ENCODE data around the gene SRPK2.
"Not testable (repeated sequence)": the region's sequence is repeated elsewhere in the genome, so short reads cannot be mapped to it uniquely, and the experiment has no call there.

The SRPK2 gene

DNA sequence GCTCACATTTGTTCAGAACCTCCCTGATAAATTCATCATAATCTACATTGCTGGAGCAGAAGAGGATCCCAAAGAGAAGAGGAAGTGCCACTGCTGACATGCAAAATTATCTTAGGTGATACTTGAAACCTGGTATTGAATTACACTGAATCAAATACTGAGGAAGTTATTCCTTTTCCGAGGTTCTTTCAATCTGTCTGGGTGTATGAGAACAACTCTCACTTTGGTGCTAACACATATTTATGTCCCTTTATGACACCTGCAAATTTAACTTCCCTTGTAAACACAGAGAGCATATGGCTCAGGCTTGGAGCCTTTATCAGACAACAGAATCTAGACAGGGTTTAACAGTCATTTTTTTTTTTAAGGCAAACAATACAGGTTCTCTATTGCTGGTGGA, 131.4 kb downstream of the SRPK2 start:
- DNase-seq = no peak

DNA sequence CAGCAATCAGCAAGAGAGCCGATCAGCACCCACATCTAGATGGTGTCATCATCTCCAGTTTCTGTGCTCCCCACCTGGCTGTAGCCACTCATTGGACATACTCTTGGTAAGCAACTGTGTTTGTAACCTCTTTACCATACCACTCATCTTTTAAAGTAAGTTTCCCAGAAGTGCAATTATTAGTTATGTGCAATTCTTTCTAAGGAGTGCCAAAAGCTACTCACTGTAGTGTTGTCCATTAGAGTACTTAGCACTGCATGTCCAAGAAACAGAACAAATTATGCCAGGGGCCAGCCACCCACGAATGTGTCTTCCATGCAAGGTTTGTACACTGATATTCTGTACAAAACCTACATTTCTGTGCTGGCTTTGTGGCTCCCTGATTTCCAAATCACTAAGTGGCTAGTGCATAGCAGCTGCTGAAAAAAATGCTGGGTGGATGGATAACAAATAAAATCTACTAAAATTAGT, 131.9 kb downstream of the SRPK2 start:
- DNase-seq = no peak

DNA sequence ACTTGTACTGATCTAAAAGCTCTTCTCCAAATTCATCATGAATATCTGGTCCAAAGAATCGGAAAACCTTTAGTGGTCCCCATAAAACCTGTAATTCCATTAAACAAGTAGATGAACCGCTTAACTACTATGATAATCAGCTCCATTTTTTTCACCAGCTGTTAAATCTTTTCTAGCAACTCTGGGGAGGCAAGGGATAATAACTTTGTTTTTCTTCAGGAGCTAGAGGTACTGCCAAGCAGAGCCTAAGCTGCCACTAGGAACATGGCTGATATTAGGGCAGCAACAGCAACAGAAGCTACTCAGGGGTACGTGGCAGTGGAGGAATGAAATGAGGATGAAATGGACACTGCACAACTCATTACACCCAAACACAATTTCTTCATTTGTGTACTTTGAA, 138.0 kb downstream of the SRPK2 start:
- no peak for DNase-seq

DNA sequence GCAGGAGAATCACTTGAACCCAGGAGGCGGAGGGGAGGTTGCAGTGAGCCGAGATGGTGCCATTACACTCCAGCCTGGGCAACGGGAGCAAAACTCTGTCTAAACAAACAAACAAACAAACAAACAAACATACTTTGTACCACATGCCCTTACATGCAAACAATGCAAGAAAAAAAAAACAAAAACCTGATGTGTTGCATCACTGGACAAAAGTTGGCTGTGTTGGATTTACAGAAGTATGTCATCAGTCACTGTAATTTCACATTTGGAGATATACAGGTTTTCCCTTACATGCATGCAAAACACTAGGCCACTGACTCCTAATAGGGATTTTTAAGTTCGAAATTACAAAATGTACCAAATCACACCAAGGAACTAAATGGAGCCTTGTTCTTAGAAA, 138.5 kb downstream of the SRPK2 start:
- DNase-seq = no peak

DNA sequence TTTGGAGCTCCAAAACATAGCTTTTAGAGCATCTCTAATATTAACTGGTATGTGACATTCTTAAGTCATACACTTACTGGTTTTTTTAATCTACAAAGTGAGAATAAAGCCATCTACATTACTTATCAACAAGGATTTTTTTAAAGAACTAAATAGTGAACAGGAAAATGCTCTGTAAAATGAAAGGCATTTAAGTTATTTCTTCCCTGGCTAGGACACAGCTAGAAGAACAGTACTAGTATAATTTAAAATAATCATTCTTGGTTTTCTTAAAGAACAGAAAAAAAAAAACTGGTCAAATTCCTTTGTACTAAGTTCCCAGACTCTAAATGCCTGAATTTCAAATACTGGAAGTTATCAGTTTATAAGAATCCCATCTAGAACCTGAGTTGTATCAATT, 139.5 kb downstream of the SRPK2 start:
- DNase-seq = no peak

DNA sequence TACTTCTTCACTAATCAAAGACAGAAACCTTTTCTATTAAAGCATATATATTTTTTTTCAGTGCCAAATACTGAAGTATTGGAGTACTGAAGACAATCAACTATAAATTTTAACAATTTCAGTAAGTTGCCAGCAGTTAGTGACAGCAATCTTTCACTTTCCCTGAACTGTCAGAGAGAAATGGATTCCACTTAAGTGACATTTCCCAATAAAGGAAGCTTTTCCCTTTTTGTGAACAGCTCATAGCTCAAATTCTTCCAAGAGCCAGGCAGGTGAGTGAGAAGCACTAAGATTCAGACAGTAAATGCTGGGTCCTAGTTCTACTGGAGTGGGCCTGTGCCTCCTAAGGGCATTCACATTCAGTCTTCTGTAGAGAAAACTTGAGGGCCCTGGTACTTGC, 142.0 kb downstream of the SRPK2 start:
- no peak for DNase-seq

DNA sequence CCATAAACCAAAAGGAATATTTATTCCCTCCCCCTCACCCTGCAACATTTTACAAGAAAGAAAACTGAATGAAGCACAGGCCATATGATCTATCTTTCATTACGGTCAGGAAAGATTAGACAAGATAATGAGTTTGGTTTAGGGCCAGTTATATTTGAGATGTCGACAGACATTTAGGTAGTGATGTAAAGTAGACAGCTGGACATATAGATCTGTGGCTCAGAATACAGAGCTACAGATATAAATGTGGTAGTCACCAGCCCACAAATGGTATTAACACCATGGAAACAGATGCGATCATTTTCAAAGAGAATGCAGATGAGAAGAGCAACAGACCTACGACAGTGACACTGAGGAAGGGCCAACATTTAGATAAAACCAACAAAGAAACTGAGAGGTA, 142.5 kb downstream of the SRPK2 start:
- DNase-seq = no peak

DNA sequence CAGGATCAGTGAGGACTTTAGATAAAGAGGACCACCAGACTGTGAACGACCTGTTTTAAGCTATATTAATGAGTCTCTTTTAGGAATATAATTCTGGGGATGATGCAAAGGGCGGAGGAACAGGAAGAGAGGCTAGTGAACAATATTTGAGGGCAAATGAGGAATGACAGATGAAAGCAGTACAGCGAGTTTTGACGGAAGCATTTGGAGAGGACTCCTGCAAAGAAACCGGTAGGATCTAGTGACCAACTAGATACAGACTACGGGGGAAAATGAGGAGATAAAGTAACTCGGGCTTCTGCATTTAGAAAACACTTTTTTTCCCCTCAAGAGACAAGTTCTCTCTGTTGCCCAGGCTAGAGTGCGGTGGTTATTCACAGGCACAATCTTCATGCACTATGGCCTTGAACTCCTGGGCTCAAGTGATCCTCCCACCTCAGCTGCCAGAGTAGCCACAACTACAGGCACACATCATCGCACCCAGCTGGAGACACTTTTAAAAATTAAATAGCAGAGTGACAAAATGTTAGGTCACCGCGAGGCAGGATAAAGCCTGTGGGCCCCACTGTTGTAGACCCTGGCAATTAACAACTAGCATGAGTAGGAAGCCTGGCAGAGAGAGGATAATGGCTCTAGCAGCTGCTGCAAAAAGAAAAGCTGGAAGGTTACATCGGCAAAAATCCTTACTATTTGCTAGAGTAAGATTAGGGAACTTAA, 143.2 kb downstream of the SRPK2 start:
- no peak for DNase-seq

DNA sequence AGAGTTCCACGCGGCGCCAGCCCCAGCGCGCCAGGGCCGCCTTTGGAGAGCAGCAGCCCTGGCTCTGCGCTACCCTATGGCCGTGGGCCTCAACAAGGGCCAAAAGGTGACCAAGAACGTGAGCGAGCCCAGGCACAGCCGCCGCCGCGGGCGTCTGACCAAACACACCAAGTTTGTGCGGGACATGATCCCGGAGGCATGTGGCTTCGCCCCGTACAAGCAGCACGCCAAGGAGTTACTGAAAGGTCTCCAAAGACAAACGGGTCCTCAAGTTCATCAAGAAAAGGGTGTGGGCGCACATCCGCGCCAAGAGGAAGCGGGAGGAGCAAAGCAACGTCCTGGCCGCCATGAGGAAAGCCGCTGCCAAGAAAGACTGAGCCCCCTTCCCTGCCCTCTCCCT, 144.1 kb downstream of the SRPK2 start:
- no peak for DNase-seq

DNA sequence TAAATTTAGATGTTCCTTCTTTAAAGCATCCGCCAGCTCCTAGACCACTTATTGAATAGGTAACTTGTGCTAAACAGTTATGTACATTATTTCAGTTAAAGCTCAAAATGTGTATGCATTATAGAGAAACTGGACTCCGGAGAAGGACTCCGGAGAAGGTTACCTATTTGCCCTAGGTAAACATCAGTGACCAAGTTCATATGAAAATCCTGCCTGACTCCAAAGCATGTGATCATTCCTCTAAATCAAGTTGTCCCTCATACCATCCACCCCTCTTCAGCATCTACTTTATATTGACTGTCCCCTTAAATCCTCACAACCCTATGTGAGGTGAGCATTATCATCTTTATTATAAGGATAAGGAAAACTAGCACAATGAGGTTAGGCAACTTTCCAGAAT, 147.5 kb downstream of the SRPK2 start:
- no peak for DNase-seq

DNA sequence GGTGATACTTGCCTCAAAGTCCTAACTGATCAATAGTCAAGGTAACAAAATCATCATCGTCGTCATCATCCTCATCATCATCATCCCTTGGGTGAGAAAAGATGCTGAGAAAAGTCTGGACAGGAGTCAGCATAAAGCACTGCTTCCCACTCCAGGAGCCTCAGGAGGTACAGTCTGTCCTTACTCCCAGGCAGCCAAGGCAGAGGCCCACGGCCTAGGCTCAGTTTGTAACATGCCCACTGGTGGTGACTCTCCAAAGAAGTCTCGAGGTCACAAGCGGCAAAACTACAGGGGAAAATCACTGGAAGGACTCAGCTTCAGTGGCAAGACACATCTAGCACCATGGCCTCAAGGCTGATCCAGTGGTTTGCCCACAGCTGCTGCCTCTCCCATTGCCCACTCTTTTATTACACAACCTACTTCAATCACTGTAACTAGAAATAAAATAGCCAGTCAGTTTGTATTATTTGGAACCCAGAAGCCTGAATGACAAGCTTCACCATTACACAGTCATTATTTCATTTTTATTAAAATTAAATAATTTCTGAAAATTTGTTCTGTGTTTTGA, 150.4 kb downstream of the SRPK2 start:
- no peak for DNase-seq

DNA sequence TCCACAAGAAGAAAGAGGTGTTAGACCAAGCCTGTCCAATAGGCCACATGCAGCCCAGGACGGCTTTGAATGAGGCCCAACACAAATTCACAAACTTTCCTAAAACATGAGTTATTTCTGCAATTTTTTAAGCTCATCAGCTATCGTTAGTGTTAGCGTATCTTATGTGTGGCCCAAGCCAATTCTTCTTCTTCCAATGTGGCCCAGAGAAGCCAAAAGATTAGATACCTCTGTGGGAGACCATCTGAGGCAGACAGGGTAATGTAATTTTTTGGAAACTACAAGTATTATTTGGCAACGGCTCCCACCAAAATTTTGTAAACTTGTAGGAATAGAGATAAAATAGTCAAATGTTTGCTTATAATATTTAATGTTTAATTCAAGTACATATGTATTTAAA, 153.8 kb downstream of the SRPK2 start:
- no peak for DNase-seq

DNA sequence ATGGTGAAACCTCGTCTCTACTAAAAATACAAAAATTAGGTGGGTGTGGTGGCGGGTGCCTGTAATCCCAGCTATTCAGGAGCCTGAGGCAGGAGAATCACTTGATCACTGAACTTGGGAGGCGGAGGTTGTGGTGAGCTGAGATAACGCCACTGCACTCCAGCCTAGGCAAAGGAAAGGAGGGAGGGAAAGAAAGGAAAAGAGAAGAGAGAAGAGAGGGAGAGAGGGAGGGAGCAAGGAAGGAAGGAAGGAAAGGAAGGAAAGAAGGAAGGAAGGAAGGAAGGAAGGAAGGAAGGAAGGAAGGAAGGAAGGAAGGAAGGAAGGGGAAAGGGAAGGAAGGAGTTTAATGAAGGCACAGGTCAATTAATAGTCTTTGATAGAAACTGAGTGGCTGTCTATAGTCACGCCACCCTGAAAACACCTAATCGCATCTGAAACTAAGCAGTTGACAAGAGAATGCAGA, 155.9 kb downstream of the SRPK2 start:
- DNase-seq = not testable (repeated sequence)

DNA sequence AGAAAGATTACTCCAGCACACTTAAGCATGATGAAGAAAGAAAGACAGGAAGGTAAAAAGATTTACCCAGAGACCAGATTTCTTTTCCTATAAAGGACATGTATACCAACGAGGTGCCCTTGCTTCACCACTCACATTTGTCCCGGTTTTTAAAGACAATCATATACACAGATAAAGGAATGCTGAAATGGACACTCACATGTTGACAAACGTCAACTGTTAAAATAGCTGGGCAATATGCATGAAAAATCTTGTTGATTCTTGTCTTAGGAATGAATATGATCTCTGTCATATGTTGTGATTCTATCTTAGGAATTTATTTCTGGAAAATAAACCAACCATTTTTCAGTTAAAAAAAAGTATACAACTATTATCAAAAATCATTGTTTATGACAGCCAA, 158.2 kb downstream of the SRPK2 start:
- DNase-seq = no peak

DNA sequence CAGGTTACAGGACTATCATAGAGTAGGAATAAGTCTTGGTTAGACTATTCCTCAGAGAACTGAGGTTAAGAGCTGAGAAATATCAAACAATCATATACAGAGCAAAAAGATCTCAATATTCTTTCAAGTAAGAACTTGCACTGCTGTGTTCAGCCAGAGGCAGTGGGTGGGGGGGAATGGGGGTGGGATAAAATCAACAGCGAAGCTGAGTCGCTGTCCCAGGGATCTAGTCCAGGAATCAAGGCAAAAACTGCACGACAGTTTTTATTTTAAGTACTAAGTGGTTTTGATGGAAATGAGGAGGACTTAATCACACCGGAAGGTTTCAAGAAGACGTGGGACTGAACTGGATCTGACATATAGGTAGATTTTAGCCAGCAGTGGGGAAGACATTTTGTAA, 159.1 kb downstream of the SRPK2 start:
- DNase-seq = no peak

DNA sequence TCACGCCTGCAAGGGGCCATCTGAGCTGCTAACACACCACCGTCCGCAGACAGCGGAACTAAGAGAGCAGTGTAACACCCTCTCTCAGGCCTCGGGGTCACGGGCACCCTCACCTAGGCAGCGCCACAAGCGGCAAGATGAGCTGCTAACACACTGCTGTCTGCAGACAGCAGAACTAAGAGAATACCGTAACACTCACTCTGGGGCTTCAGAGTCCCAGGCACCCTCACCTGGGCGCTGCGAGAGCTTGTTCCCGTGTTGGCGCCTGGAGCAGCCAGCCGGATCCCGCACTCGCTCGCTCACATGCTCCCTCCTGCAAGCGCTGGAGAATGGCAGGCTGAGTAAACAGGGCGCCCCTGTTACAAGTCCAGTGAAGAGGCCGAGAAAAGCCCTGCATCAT, 160.2 kb downstream of the SRPK2 start:
- DNase-seq = no peak

DNA sequence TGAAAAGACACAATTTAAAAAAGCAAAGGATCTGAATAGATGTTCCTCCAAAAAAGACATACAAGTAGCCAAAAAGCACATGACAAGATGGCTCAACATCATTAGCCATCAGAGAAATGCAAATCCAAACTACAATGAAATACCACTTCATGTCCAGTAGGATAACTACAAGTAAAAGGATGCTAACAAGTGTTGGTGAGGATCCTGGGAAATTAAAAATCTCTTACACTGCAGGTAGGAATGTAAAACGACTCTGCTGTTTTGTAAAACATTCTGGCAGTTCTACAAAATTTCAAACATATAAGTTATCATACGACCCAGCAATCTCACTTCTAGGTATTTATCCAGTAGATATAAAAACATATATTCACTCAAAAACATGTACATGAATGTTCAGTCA, 161.3 kb downstream of the SRPK2 start:
- no peak for DNase-seq

DNA sequence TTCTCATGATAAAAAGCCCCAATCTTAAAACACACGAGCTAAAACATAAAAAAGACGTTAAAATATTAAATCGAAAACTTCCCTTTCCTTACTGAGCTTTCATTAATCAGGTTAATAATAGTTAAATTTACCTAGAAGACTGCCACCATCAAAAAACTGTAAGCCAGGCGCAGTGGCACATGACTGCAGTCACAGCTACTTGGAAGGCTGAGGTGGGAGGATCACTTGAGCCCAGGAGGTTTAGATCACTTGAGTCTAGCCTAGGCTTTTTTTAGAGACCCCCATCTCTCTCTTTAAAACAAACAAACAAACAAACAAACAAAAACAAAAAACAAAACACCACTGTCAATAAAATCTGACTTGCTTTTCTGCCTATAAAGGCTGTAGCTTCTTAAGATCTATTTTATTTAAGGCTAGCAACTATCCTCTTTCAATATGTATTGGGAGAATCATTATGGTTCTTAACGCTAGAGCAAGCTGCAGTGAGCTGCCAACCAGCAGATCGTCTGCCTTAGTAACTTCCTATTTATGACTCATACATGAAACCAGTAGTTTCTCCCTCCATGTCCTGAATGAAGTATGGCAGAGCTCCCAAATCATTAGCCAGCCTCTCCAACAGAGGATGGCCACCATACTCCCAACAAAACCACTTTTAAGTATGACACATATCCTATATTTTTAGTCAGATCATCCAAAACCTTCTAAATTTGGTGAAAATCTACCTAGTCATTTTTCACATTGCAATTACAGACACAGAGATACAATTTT, 163.7 kb downstream of the SRPK2 start:
- peak; percentile 19 for DNase-seq

DNA sequence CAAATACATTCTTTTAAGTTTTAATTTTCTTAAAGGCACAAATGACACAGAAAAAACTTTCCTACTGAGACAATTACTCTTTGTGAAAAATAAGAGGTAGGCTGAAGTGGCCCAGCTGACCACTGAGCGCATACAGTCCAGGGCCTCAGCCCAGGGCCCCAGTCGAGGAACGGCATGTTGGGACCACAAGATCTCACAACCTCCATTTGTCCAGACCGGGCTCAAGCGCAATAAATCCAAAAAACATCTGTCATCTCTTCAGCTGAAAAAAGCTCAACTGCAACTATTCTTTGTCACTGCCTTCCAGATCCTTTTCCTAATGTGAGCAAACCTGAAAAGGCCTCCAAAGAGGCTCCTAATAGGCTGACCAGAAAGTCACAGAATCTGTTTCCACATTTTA, 165.8 kb downstream of the SRPK2 start:
- no peak for DNase-seq

DNA sequence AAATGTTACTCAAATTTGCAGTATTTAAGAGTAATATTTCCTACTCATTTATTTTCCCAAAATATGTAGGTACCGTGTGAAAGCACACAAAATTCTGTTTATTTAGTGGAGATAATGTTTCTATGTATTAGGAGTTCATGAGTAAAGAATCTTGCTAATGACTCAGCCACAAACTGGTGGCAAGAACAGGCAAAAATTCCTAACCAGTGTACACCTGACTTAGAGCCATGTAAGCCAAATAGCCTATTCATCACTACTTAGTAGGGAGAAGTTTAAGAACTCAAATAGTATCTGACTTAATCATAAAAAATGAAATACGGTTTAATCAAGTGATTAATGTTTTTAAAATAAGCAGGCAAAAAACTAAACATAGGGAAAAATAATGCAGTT, 169.0 kb downstream of the SRPK2 start:
- DNase-seq = no peak

DNA sequence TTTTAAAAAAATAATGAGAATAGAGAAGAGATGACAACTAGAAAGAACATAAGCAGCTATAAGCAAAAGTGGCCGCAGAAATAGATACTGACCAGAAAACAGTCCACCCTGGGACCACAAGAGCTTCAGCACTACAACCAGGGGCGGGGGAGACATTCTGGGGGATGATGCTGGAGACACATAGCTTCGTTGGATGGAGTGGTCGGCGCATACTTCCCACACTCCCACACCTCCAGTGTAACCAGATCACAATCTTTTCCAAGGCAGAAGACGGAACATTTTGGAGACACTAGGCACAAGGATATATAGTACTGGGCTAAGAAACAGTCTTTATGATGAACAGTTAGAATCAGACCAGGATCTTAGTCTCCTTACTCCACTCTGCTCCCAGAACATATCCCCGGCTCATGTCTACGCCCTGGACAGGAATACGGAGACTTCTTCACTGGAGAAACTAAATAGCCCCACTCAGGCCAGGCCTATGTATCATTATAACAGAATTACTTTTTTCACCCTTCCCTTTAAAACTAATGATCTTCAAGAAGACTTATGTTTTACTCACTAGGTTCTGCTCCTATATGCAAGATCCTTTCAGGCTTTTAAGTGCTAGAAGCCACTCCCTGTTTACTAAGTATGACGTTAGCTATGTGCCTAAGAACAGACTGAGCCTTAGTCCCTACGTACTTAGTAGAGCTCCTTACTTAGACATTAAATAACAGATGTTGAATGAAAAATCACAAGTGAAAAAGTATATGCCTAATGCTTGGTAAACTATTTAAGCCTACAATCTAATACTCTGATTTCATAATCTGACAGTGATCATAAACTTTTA, 169.6 kb downstream of the SRPK2 start:
- DNase-seq = no peak

DNA sequence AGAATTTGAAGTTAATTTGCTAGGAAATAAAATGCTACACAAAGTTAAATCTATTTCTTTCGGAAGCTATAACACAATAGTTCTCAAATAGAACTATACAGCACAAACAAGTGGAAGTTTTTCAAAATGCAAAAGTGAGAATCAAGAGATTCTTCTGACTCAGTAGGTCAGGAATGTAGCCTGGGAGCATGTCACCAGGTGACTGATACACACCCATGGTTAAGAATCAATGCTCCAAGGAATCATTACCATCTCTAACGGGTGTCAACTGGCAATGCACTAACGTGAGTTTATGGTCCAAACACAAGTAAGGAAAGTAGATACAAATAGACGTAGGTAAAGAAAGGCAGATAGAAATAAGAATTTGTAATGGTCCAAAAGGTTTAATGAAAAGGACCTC, 170.5 kb downstream of the SRPK2 start:
- DNase-seq = no peak

DNA sequence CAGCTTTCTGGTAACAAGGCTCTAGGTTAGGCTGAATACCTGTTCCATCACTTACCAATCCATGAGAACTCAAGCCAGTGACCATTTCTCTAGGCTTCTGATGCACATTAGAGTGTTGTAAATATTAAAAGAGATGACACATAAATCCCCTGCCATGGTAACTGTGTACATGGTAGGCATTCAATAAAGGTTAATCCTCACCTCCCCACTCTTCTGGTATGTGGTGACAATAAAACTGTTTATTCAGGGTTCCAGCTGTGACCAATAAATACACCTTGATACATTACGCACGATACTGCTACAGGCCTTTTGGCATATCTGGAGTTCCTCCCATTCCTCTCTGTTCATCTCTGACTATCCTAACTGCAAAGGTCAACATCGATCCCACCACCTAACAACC, 171.9 kb downstream of the SRPK2 start:
- no peak for DNase-seq

Measured in GDM1 (cell line).